Keratinocyte (primary cell): ENCODE results near the gene NRP1. TPM values are rescaled to one million over a fixed set of nuclear protein-coding genes. Genes with fewer than 3 reads are reported as not detected.
A peak's percentile ranks its signal among the peaks of the same experiment; 100 is the strongest.

Source experiments
- DNase-seq: peaks from one replicate; pipeline ENCODE4 v3.0.0-alpha.2; 2011; ENCODE audit warnings: low read depth, missing footprints, low spot score
- FAIRE-seq: peaks from 2 replicates; lab custom pipeline; 2011; peaks lifted over from hg19 to GRCh38; lab: Jason Lieb, UNC
- H2AFZ ChIP-seq: 2 replicates; pipeline ENCODE4 v1.6.0; 2012; ENCODE audit warnings: low read length, control low read depth, inconsistent platforms; ENCODE audit not compliant: control insufficient read depth
- H3K27ac ChIP-seq: 2 replicates; pipeline ENCODE4 v1.5.1; 2011; ENCODE audit warnings: low read length; ENCODE audit not compliant: control insufficient read depth, insufficient read depth
- H3K27me3 ChIP-seq: 3 replicates; pipeline ENCODE4 v1.6.0; 2011; ENCODE audit warnings: low read length; ENCODE audit not compliant: control insufficient read depth, insufficient read depth; ENCODE audit errors: extremely low read depth
- H3K36me3 ChIP-seq, 2 experiments: 2 replicates in 1 of 2; 3 replicates in 1 of 2; pipeline ENCODE4 v1.5.1; 2011; ENCODE audit warnings: low read length in 2 of 2, mild to moderate bottlenecking in 1 of 2; ENCODE audit not compliant: control insufficient read depth in 2 of 2, insufficient read depth in 2 of 2; ENCODE audit errors: extremely low read depth in 1 of 2
- H3K4me1 ChIP-seq: 3 replicates; pipeline ENCODE4 v1.5.1; 2011; ENCODE audit warnings: low read length; ENCODE audit not compliant: control insufficient read depth, insufficient read depth; ENCODE audit errors: extremely low read depth
- H3K4me2 ChIP-seq: 3 replicates; pipeline ENCODE4 v1.6.0; 2011; ENCODE audit warnings: low read depth, low read length; ENCODE audit not compliant: control insufficient read depth, insufficient read depth; ENCODE audit errors: extremely low read depth
- H3K4me3 ChIP-seq, 3 experiments: fragments of 200-600 bp in 1 of 3; sonication (generic) in 1 of 3; 2 replicates in 2 of 3; 3 replicates in 1 of 3; pipeline ENCODE4 v1.5.1; 2011 to 2016; ENCODE audit warnings: low read length in 3 of 3, mild to moderate bottlenecking in 3 of 3, control low read depth in 2 of 3, inconsistent platforms in 1 of 3, low read depth in 1 of 3, mixed read lengths in 1 of 3, mixed run types in 1 of 3, moderate library complexity in 1 of 3; ENCODE audit not compliant: control insufficient read depth in 2 of 3, insufficient read depth in 2 of 3; ENCODE audit errors: extremely low read depth in 1 of 3
- H3K79me2 ChIP-seq: 2 replicates; pipeline ENCODE4 v1.6.0; 2012; ENCODE audit warnings: low read length; ENCODE audit not compliant: control insufficient read depth, insufficient read depth
- H3K9ac ChIP-seq: 3 replicates; pipeline ENCODE4 v1.6.0; 2011; ENCODE audit warnings: low read length; ENCODE audit not compliant: control insufficient read depth, insufficient read depth; ENCODE audit errors: extremely low read depth
- H3K9me1 ChIP-seq: 3 replicates; pipeline ENCODE4 v1.6.0; 2011; ENCODE audit warnings: low read length; ENCODE audit not compliant: control insufficient read depth, insufficient read depth; ENCODE audit errors: extremely low read depth
- H3K9me3 ChIP-seq: 2 replicates; pipeline ENCODE4 v1.5.1; 2012; ENCODE audit warnings: low read depth, low read length; ENCODE audit not compliant: control insufficient read depth
- H4K20me1 ChIP-seq: 3 replicates; pipeline ENCODE4 v1.6.0; 2011; ENCODE audit warnings: low read length; ENCODE audit not compliant: control insufficient read depth, insufficient read depth; ENCODE audit errors: extremely low read depth
- CTCF ChIP-seq, 3 experiments: IDR thresholded peaks in 1 of 3; conservative IDR thresholded peaks in 1 of 3; optimal IDR thresholded peaks in 1 of 3; 2 replicates in 2 of 3; 3 replicates in 1 of 3; pipeline versions ENCODE3 to v1.5.1; 2011; ENCODE audit warnings: low read length in 3 of 3, mild to moderate bottlenecking in 3 of 3, moderate library complexity in 2 of 3, control low read depth in 1 of 3, inconsistent platforms in 1 of 3; ENCODE audit not compliant: insufficient read depth in 2 of 3; ENCODE audit errors: extremely low read depth in 1 of 3
- EZH2 ChIP-seq: IDR thresholded peaks from one replicate; pipeline ENCODE4 v1.6.1; 2012; ENCODE audit warnings: inconsistent platforms, mild to moderate bottlenecking, low read length, moderate library complexity
- dilution Hi-C: fragments of 300-500 bp; cut with MboI; formaldehyde crosslinking; loops from one replicate; pipeline ENCODE4 v1.7.0; 2020; ENCODE audit warnings: low sequenced_read_pairs; ENCODE audit not compliant: extremely low pct_ligation_motif_present
- polyA plus RNA-seq, 5 experiments: library from polyadenylated mRNA; depleted of rRNA in 3 of 5; stranded (reverse) in 3 of 5; stranded (forward) in 1 of 5; unstranded in 1 of 5; fragments of >200 nt; gene quantifications; 1 replicate in 1 of 5; 2 replicates in 3 of 5; 3 replicates in 1 of 5; pipeline versions ENCODE4 v1.2.1 to v1.2.3, GENCODE V29; 2011 to 2012; ENCODE audit warnings: missing spikeins in 2 of 5, low read depth in 1 of 5, low replicate concordance in 1 of 5

The NRP1 gene
- polyA plus RNA-seq, 1 donor (not counting 4 experiments of a cell fraction or from before 2014, with no cell fraction given): 36.2 TPM

GRCh38 chr10:33262871-33263270, 71.6 kb downstream of the NRP1 start:
- dilution Hi-C loops: no loop called here
- DNase-seq: no peak
- peak; percentile 62 for FAIRE-seq

GRCh38 chr10:33260403-33261149, 73.9 kb downstream of the NRP1 start:
- no peak overlapping the region for H3K9ac ChIP-seq
- no peaks in the 10 kb centered on the region for H3K27me3 ChIP-seq
- H2AFZ ChIP-seq: no peak overlapping the region
- no peaks in the 10 kb centered on the region for H3K9me1 ChIP-seq
- no peak for DNase-seq
- no peaks in the 10 kb centered on the region for H4K20me1 ChIP-seq
- H3K36me3 ChIP-seq: peaks cover 2 to 34% of the 10 kb centered on the region in 2 experiments
- no peak overlapping the region for H3K4me3 ChIP-seq
- no peaks in the 10 kb centered on the region for H3K9me3 ChIP-seq
- dilution Hi-C loops: no loop called here
- H3K27ac ChIP-seq: no peak overlapping the region
- H3K4me2 ChIP-seq: no peak overlapping the region
- FAIRE-seq: peak; percentile 20
- peaks cover 34% of the 10 kb centered on the region for H3K4me1 ChIP-seq
- H3K79me2 ChIP-seq: no peaks in the 10 kb centered on the region
- TF ChIP-seq EZH2 (no peak), CTCF (optimal IDR thresholded peaks at IDR 0.05 in 1 of 3, IDR thresholded peaks at IDR 0.05 in 1 of 3, conservative IDR thresholded peaks at IDR 0.05 in 1 of 3; ENCODE audit: extremely low read depth in 1 of 3, insufficient read depth in 2 of 3, low read length in 3 of 3) (no peak)

More at GRCh38 chr10:33262871-33263270, 71.6 kb downstream of the NRP1 start:
- Histone ChIP-seq H3K27ac (peak overlapping the region; percentile 95), H3K9me1 (no peaks in the 10 kb centered on the region), H3K4me1 (peaks cover 34% of the 10 kb centered on the region), H3K4me2 (peak overlapping the region; percentile 54), H3K9ac (peak overlapping the region; percentile 69), H3K79me2 (no peaks in the 10 kb centered on the region), H3K36me3 (peaks cover 3 to 29% of the 10 kb centered on the region in 2 experiments), H3K27me3 (no peaks in the 10 kb centered on the region), H3K4me3 (peak overlapping the region in 1 of 3 experiments; percentile 29), H4K20me1 (no peaks in the 10 kb centered on the region), H2AFZ (no peak overlapping the region), H3K9me3 (no peaks in the 10 kb centered on the region)
- no peak for TF ChIP-seq CTCF (optimal IDR thresholded peaks at IDR 0.05 in 1 of 3, IDR thresholded peaks at IDR 0.05 in 1 of 3, conservative IDR thresholded peaks at IDR 0.05 in 1 of 3; ENCODE audit: extremely low read depth in 1 of 3, insufficient read depth in 2 of 3, low read length in 3 of 3)
- TF ChIP-seq EZH2: no peak
